GM18505 (cell line): ENCODE results near the gene BDP1.

Experiments
- ATAC-seq: cut with Tn5 transposase; IDR thresholded peaks from one replicate; pipeline ENCODE4 v1.9.1; 2021; ENCODE audit not compliant: unreplicated experiment
- POLR2A ChIP-seq: IDR thresholded peaks from 4 replicates; pipeline ENCODE4 v1.6.1; 2011; ENCODE audit warnings: borderline replicate concordance; ENCODE audit not compliant: insufficient read depth, insufficient read length; ENCODE audit errors: extremely low read depth

Gene BDP1

GRCh38 chr5:71615809-71616208, 160.4 kb downstream of the BDP1 start:
- TF ChIP-seq POLR2A: no peak
- no peak for ATAC-seq
